DMS153 treated with DMSO at 0.1 percent for 48 hours (cell line): Measurements from ENCODE around the gene VIPR2.
"Not testable (repeated sequence)": the region's sequence is repeated elsewhere in the genome, so short reads cannot be mapped to it uniquely, and the experiment has no call there.

Experiments
- DNase-seq: peaks from one replicate; lab custom pipeline; 2025; ENCODE audit not compliant: unreplicated experiment; lab: John Stamatoyannopoulos, UW

The VIPR2 gene

GRCh38 chr7:159140170-159140910 lies 4.3 kb downstream of the VIPR2 start:
- no peak for DNase-seq

- no peak for DNase-seq
Measured at GRCh38 chr7:159139639-159140038, 5.0 kb downstream of the VIPR2 start.

DNA sequence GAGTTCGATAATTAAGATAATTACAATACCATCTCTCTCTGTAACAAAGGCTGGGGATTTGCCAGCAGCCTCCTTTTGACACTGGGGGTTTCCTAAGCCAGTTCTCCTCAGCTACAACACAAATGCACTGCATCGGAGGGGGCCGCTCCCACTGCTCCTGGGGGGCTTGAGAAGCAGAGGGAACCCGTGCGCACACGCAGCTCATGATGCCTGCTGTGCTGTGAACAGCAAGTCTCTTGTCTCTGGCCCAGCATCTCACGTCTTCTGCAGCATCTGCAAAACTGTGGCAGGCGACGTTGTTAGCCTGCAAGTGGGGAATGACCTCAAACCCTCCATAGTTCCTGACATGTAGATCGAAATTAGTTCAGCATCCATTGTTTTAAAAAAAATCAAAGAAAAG lies 5.5 kb downstream of the VIPR2 start:
- no peak for DNase-seq

DNA sequence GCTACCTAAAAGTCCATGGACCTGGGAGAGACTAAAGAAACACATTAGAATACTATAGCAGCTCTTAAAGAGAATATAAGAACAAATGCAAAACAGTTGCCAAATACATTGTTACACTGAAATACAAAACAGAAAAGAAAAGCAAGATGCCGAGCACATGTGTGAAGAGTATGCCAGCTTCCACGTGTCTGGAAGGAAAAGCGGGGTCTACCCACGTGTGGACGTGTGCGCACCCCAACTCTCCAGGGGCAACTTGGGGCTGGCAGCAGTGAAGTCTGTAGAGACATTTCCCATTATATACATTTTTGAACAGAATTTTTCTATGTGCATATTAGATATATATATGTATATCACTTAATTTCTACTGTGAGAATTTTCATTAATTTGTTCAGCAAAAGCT lies 6.2 kb downstream of the VIPR2 start:
- no peak for DNase-seq

DNA sequence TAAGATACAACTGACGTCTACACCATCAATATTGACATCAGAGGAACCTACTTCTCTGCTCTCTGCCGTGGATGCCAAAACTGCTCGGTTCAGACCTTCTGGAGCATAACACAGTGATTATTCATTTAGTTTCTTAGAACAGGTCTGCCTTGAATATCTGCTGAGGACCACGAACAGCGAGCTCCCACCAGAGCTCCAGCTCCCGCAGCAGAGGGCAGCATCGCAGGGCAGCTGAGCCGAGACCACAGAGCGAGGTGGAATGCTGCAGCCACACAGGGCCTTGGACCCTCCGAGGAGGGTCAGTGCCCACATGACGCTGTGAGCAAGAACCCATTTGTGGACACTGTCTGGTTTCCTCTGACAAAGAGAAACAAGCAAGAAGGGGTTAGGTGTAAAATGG lies 6.8 kb downstream of the VIPR2 start:
- DNase-seq = no peak

DNA sequence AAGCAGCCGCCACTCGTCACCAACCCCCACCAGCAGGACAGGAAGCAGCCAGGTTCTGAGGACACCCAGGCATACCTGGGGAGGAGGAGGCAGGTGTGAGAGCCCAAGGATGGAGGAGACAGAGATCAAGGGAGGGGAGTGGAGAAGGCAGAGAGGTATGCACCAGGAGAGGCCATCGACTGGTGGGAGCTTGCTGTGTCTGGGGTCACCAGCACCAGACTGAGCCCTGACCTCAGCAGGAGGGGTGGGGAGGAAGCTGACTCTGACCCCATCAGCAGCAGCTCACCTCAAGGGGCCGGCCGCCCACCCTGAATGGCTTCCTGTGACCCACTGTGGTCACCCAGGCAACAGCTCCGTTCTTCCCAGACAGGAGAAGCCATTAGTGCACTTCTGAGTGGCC lies 7.8 kb downstream of the VIPR2 start:
- DNase-seq = no peak

- no peak for DNase-seq
Measured at GRCh38 chr7:159136442-159136841, 8.2 kb downstream of the VIPR2 start.

DNA sequence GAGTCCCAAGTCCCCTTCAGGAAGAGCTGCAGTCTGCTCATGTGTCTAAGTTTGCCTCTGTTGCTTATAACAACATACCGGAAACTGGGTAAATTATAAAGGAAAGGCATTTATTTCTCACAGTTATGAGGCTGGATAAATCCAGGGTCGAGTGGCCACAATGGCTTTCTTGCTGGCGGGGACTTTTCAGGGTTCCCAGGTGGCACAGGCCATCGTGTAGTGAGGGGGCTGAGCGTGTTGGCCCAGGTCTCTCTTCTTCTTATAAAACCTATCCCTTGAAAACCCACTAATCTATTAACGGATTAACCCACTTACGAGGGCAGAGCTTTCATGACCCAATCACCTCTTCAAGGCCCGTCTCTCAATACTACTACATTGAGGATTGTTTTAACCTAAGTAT lies 8.7 kb downstream of the VIPR2 start:
- DNase-seq = no peak

GRCh38 chr7:159132670-159133443 lies 11.8 kb downstream of the VIPR2 start:
- not testable (repeated sequence) for DNase-seq

DNA sequence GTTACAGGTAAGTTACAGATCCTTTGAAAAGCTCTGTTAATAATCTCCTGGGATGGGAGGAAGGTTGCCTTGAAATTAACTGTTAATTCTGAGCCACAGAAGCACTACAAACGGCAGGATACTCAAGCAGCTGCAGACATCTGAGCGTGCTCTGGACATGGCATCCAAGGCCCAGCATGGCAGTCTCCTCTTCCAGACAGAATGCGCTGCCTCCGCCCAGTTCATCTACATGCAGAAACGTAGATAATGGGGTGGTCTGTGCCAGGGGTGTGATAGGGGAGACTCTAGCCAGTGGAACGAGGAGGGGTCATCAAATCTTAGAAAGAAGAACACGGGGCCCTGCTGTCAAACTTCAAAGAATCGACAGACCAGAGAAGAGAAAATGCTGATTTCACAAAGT lies 13.8 kb downstream of the VIPR2 start:
- DNase-seq = no peak

DNA sequence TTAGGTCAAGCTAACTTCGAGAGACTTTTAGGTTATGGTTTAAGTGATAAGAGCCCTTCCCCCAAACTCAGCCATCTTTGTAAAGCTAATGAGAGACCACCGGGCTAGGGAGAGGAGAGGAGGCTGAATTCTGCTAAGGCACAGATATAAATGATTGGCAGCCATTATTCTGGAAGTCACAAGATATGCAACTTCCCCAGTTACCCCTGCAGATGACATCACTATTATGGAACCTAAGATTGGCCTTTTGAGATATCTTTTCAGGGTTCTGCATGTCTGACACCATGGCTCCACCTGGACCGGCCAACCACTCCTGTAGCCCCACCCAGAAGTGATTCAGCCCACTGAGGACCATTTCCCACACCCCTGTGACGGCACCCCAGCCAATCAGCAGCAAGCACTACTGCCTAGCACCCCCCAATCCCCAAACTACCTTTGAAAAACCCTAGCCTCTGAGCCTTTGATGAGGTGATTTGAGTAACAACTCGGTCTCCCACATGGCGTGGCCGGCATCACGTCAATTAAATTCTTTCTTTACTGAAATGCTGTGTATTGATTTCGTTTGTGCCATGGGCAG lies 14.4 kb downstream of the VIPR2 start:
- DNase-seq = no peak

DNA sequence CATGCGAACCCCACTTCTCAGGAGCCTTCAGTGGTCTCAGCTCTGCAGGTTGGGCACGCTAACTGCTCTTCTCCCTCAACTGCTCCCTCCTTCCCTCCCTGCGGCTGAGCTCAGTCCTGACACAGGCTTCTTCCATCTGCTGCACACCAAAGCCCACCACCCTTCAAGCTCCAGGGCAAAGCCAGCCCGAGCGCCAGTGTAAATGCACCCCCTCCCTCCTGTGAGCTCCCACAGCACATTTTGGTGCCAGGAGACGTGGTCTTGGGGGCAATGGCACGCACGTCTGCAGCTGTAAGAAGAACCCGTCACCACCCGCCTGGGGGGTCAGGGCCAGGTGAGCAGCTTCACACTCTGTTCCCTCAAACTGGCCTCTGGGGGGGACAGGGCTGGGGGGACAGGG lies 15.9 kb downstream of the VIPR2 start:
- DNase-seq = no peak

GRCh38 chr7:159127691-159128642 lies 16.7 kb downstream of the VIPR2 start:
- no peak for DNase-seq

GRCh38 chr7:159126311-159127260 lies 18.1 kb downstream of the VIPR2 start:
- no peak for DNase-seq

DNA sequence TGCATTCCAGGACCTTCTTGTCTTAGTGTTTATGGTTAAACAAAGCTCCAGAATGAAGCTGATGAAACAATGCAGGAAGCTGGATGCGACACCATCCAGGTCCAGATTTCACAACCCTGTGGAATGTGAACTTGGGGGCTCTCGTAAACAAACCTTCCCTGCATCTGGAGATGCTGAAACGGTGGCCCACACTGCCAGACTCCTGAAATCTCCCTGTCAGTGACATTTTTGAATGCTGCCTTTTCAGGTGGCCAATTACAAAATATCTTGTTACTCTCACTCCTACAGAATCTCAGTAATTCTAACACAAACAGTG lies 18.8 kb downstream of the VIPR2 start:
- no peak for DNase-seq

DNA sequence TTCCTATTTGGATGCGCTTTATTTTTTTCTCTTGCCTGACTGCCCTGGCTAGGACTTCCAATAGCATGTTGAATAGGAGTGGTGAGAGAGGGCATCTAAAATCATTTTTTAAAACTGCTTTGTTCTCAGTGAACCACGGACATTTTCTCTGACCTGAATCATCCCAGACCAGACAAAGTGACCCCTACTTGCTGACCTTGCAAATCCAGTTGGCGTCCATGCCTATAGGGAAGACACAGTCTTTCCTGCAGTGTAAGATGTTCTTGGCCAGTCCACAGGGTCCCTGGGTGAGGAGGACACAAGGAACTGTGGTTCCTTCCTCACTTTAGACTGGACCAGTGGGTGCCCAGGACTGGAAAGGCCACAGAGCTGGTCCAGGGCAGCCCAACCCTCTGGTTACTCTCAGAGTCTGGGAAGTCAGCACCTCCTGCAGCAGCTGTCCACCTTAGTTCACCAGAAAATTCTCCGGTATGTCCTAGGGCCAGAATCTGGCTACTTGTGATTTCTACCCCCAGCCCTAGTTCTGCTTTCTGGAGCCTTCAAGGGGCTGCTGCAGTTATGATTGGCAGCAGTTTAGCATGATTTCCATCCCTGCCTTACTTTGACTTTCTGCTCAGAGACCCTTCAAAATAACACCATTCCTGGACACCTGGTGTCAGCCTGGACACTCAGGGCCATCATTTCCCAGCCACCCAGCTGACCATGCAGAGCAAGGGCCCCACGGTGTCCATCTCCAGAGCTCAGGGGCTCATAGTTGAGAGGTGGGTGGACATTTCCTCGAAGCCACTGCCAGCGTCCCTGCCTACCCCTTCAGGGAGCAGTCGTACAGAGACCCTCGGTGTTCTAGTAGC lies 19.3 kb downstream of the VIPR2 start:
- DNase-seq = no peak

GRCh38 chr7:159123793-159124192 lies 20.9 kb downstream of the VIPR2 start:
- not testable (repeated sequence) for DNase-seq

- DNase-seq = not testable (repeated sequence)
Measured at GRCh38 chr7:159123294-159123693, 21.4 kb downstream of the VIPR2 start.

DNA sequence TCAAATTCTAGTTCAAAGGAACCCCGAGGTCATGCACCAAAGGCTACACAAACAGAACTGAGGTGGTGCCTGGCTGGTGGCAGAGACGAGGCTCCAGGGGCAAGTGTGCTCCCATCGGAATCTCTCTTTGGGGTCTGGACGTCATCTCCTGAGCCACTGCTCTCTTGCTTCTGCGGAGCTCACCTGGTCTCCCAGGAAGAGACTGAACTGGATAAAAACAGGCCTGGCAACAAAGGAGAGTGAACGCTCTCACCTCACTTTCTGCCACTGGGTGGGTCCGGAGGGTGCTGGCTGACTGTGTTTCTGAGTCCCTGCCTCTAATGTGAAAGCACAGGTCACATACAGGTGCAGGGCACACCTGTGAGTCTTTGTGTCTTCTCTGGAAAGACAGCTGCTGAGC lies 22.4 kb downstream of the VIPR2 start:
- no peak for DNase-seq
